HG03565 (cell line): ENCODE results near the gene RPL36.

Experiments used
- ATAC-seq: cut with Tn5 transposase; IDR thresholded peaks from one replicate; pipeline ENCODE4 v1.9.1; 2021; ENCODE audit warnings: mild to moderate bottlenecking, moderate library complexity; ENCODE audit not compliant: unreplicated experiment

Gene RPL36

GRCh38 chr19:5673752-5674151 lies 16.3 kb upstream of the RPL36 start:
- ATAC-seq = no peak

- no peak for ATAC-seq
These were observed 15.4 kb upstream of the RPL36 start for GRCh38 chr19:5674714-5675113.

- no peak for ATAC-seq
These were observed 13.9 kb upstream of the RPL36 start for GRCh38 chr19:5676105-5676771.

GRCh38 chr19:5676772-5677105 lies 13.4 kb upstream of the RPL36 start:
- ATAC-seq = no peak

- ATAC-seq = no peak
These were observed 13.0 kb upstream of the RPL36 start for GRCh38 chr19:5677136-5677535.

- no peak for ATAC-seq
These were observed 12.5 kb upstream of the RPL36 start for GRCh38 chr19:5677580-5677979.

GRCh38 chr19:5678071-5678718 lies 11.9 kb upstream of the RPL36 start:
- ATAC-seq = no peak

- no peak for ATAC-seq
These were observed 10.6 kb upstream of the RPL36 start for GRCh38 chr19:5679289-5680083.

GRCh38 chr19:5680084-5680436 lies 10.0 kb upstream of the RPL36 start:
- no peak for ATAC-seq

GRCh38 chr19:5680437-5681368 lies 9.4 kb upstream of the RPL36 start, which contains the start of the genes HSD11B1L and MICOS13:
Gene HSD11B1L, plus strand, starts transcription at chr19:5681027. Its CDS starts 3,806 bp downstream, at chr19:5684833.
Gene MICOS13, minus strand, starts transcription at chr19:5680516. Its CDS starts 30 bp downstream, at chr19:5680486.
- ATAC-seq = peak; percentile 71

- ATAC-seq = no peak
These were observed 8.5 kb upstream of the RPL36 start for GRCh38 chr19:5681391-5682106.

GRCh38 chr19:5682107-5682482 lies 8.0 kb upstream of the RPL36 start:
- no peak for ATAC-seq

- ATAC-seq = no peak
These were observed 6.8 kb upstream of the RPL36 start for GRCh38 chr19:5683177-5683886.

- no peak for ATAC-seq
These were observed 5.2 kb upstream of the RPL36 start for GRCh38 chr19:5684694-5685430.

- ATAC-seq = no peak
These were observed 3.8 kb upstream of the RPL36 start for GRCh38 chr19:5686326-5686646.

- ATAC-seq = peak; percentile 40
These were observed 3.3 kb upstream of the RPL36 start for GRCh38 chr19:5686647-5687359.

- ATAC-seq = no peak
These were observed 2.5 kb upstream of the RPL36 start for GRCh38 chr19:5687360-5688198.
